GM21786 (cell line): ENCODE results near the gene RREB1.
A peak's percentile ranks its signal among the peaks of the same experiment; 100 is the strongest.

Experiments
- ATAC-seq: cut with Tn5 transposase; IDR thresholded peaks from one replicate; pipeline ENCODE4 v1.9.1; 2021; ENCODE audit not compliant: unreplicated experiment

RREB1 gene

DNA sequence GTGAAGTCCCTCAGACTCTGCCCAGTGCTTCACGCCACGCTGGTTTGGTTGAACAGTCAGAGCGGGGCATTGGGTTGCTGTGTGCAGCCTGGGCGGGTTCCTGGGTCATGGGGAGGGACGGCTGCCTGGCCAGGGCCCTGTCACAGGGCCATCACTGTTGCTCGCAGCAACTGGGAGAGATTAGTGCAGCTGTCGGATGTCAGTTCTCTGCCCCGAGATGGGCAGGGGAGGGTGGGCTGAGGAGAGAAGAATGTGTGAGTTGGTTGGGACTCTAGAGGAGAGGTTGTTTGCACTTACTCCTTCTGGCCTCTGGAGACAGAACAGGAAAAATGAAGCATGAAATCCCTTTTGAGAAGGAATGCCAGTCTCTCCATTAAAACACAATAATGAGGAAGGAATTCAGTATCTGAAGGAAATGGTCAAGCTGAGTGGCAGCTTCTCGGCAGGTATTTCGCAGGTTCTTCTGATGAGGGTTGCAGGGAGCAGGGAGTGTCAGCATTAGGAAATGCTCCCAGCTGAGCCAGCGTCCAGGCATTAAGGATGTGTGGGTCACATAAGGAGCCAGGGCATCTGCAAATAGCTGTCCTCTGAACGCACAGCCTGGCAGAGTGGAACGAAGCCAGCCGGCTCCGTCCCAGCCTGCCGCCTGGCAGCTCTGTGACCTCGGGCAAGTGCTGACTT, 109.3 kb downstream of the RREB1 start:
- ATAC-seq = no peak

DNA sequence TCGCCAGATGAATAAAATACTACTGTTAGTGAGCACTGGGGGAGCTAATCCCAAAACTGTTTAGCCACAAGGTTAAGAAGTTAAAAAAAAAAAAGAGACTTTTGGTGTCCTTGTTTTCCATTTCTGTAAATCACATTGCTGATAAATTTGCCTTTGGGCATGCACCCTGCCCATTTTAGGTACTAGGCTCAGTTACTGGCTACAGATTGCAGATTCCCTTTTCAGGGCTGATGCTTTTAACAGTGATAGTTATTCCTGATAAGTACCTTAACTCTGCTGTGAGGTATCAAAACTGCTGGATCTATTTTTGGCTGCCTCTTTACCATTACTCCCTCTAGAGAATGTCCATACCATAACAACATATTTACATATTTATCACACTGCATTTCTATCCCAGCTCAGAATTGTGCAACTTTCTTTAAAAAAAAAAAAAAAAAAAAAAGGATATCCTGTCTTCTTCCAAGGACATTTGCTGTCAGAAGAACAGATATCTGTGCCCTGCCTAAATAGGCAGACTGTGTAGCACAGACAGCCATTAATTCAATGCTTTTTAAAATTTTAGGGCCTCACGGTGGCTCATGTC, 110.7 kb downstream of the RREB1 start:
- ATAC-seq = no peak

DNA sequence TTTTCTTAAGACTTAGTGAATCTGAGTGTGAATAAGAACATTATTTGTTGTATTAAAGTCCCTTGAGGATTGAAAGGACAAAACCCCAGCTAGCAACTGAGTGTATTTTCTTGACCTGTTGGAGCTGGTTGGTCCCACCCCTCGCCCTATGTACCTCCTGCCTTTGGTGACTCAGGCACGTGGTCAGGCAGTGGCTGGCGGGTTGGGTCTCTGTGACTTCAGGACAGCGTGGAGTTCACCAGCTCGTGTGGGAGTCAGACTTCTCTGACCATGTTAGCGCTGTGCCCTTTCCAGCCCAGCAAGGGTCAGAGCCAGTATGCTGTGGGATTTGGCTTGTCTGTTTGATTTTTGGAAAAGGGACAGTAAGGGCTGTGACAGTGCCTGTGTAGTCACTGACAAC, 111.5 kb downstream of the RREB1 start:
- ATAC-seq = no peak

DNA sequence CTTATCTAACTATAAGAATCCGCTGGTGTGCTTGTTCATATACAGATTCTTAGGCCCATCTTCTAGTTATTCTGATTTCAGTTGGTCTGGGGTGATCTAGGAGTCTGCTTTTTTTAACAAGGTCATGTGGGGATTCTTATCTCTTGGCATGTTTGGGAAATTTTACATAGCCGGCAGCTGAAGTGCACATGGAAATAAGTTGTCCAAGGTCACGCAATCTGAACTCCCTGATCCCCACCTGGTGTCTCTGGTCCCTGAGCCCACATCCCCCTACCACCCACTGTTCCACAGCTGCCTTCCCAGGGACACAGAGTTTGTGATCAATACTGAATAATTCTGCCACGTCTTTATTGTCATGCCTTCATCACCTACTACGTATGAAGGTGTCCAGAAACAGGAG, 114.4 kb downstream of the RREB1 start:
- ATAC-seq = no peak

DNA sequence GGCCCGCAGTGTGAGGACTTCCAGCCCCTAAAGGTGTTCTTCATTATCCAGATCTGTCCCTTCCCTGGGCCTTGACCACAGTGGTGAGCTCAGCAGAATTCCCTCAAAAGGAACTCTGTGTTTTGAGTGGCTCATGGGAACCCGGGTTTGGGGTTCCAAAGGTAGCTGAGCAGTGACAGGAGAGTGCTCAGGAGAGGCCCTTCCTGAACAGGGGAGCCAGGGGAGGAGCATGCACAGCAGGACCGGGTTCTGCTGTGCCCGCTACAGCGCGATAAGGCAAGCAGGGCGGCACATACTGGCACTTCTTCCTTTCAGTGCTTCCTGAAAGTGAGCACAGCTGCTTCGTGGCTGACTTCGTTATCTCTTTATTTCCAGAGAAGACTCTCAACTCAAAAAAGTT, 117.0 kb downstream of the RREB1 start:
- no peak for ATAC-seq

DNA sequence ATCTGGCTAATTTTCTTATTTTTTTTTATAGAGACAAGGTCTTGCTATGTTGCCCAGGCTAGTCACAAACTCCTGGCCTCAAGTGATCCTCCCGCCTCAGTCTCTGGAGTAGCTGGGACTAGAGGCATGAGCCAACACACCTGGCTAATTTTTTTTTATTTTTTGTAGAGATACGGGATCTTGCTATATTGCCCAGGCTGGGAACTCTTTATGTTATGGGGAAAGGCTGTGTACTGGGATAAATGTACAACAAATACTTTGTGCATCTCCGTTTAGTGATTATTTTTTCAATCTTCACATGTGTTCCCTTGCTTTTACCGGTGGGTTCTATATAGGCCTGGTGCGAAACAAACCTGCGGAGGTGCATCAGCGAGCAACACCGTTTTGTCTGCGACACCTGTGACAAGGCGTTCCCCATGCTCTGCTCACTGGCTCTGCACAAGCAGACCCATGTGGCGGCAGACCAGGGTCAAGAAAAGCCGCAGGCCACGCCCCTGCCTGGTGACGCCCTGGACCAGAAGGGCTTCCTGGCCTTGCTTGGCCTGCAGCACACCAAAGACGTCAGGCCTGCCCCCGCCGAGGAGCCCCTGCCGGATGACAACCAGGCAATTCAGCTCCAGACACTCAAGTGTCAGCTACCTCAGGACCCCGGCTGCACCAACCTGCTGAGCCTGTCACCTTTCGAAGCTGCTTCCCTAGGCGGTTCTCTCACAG, 121.1 kb downstream of the RREB1 start:
- no peak for ATAC-seq

DNA sequence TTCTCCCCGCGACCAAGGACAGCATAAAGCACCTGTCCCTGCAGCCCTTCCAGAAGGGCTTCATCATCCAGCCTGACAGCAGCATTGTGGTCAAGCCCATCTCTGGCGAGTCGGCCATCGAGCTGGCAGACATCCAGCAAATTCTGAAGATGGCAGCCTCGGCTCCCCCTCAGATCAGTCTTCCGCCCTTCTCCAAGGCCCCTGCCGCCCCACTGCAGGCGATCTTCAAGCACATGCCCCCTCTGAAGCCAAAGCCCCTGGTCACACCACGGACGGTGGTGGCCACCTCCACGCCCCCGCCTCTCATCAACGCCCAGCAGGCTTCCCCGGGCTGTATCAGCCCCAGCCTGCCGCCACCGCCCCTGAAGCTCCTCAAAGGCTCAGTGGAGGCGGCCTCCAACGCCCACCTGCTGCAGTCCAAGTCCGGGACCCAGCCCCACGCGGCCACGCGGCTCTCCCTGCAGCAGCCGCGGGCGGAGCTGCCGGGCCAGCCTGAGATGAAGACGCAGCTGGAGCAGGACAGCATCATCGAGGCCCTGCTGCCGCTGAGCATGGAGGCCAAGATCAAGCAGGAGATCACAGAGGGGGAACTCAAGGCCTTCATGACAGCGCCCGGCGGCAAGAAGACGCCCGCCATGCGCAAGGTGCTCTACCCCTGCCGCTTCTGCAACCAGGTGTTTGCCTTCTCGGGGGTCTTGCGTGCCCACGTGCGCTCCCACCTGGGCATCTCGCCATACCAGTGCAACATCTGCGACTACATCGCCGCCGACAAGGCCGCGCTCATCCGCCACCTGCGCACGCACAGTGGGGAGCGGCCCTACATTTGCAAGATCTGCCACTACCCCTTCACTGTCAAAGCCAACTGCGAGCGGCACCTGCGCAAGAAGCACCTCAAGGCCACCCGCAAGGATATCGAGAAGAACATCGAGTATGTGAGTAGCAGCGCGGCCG, 121.9 kb downstream of the RREB1 start:
- ATAC-seq = no peak

DNA sequence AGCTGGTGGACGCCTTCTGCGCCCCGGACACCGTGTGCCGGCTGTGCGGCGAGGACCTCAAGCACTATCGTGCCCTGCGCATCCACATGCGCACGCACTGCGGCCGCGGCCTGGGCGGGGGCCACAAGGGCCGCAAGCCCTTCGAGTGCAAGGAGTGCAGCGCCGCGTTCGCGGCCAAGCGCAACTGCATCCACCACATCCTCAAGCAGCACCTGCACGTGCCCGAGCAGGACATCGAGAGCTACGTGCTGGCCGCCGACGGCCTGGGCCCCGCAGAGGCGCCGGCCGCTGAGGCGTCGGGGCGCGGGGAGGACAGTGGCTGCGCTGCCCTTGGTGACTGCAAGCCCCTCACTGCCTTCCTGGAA, 122.5 kb downstream of the RREB1 start:
- ATAC-seq = no peak

DNA sequence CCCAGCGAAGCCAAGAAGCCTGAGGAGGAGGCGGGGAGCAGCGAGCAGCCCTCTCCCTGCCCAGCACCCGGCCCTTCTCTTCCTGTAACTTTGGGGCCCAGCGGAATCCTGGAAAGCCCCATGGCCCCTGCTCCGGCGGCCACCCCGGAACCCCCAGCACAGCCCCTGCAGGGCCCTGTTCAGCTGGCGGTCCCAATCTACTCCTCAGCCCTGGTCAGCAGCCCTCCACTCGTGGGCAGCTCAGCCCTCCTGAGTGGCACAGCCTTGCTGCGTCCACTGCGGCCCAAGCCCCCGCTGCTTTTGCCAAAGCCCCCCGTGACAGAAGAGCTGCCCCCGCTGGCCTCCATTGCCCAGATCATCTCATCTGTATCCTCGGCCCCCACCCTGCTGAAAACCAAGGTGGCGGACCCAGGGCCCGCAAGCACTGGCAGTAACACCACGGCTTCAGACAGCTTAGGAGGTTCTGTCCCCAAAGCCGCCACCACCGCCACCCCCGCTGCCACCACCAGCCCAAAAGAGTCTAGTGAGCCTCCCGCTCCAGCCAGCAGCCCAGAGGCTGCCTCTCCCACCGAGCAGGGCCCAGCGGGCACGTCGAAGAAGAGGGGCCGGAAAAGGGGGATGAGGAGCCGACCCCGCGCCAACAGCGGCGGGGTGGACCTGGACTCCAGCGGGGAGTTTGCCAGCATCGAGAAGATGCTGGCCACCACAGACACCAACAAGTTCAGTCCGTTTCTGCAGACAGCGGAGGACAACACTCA, 123.4 kb downstream of the RREB1 start:
- no peak for ATAC-seq

DNA sequence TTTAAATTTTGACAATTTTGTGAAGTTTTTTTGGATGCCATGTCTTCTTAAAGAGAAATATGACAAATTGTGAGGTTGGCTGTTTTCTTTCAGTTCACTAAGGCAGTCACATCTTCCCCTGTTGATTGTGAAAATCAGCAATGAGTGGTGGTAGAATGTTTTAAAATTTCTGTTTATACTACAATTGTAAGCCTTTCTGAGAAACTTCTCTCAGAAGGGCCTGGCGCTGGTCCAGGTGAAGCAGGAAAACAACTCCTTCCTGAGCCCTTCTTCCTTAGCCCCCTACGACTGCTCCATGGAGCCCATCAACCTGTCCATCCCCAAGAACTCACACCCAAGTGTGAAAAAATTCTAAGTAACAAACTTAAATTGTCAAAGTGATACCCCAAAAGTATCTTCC, 124.6 kb downstream of the RREB1 start:
- no peak for ATAC-seq

DNA sequence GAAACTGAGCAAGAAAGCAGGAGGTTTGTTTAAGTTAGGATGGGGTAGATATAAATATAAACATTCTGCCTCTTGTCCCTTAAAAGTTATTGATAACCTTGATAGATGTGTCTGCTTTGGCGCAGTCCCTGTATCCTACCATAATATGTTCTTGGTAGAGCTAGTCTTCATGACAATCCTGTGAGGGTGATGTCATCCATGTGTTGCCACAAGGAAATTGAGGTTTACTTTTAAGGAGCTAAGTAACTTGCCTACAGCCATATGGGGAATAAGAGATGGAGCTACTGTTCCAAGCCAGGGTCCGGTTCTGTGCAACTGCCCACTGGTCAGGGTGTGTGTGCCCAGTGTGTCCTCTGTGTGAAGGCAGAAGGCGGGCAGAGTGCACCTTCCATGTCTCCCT, 126.8 kb downstream of the RREB1 start:
- no peak for ATAC-seq

DNA sequence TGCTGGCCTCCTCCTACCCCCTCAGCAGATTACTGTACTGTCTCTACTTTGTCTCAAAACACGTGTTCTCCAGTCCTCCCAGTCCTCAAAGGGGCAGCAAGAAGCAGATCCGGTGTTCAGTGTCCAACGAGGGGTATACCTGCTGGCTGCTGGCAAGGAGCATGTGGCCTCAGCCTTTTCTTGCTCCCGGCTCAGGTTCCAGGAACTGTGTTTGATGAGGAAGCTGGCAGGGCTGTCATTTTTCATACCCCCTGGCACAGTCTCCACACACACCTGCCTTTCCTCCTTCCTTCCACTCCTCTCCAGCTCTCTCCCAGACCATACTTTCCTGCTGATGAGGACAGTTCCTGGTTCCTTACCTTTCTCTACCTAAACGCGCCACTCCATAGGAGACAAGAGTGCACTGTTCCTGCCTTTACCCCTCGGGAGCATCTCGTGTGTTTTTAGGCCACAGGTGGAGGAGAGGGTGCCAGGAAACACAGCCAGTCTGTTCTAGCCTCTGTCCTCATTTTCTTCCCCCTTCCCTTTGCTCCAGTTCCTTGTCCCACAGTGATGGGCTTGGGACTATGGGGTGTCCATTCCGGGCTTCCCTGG, 128.0 kb downstream of the RREB1 start:
- ATAC-seq = no peak

DNA sequence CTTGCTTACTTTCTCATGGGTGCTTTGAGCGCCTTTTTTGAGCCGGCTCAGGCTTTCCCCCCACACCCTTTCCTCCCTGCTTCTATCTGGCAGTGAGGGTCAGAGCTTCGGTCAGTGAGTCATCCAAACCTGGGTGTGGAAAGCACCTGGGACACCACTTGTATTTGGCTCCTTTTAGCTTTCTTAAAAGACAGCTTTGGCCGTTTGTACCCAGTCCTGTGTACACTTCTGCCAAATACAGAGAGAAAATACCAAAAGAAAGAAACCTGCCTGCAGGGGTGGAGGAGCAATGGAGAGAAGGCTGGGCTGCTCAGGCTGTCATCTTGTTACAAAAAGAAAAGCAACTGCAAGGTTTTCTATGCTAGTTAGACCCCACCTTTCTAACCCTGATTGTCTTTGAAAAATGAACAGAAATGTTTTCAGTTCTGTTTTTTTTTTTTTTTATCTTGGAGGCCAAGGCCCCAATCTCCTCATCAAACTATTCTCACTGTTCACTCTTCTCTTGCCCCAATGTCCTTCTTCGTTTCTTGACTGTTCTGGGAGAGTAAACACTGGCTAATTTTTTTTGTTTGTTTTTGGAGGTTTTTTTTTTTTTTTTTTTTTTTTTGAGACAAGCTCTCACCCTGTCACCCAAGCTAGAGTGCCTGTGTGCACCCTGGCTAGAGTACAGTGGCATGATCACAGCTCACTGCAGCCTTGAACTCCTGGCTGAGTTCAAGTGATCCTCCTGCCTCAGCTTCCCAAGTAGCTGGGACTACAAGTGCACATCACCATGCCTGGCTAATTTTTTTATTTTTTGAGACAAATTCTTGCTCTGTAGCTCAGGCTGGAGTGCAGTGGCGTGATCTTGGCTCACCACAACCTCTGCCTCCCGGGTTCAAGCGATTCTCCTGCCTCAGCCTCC, 128.8 kb downstream of the RREB1 start:
- ATAC-seq = peak; percentile 39

DNA sequence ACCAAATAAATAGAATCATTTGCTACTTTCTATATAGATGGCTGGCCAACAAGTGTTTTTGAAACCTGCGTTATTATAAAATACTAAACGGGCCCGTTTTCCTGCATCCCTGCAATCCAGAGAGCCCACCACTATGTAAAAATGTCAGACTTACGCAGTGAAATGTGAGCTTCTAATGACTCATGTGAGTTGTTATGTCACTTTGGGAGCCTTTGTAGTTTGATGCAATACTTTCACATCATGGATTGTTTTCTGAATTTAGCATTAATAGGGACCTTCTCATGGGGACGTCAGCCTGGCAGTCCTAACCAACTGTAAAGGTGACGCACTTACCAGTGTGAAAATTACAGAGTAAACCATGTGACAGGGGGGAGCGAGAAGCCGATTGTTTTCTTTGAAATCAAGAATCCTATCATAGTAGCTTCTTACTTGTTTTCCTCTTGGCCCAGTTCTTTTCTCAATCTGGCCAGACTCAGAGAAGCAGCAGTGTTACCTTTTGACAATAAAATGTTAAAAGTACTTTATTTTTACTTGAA, 130.0 kb downstream of the RREB1 start:
- ATAC-seq = no peak

DNA sequence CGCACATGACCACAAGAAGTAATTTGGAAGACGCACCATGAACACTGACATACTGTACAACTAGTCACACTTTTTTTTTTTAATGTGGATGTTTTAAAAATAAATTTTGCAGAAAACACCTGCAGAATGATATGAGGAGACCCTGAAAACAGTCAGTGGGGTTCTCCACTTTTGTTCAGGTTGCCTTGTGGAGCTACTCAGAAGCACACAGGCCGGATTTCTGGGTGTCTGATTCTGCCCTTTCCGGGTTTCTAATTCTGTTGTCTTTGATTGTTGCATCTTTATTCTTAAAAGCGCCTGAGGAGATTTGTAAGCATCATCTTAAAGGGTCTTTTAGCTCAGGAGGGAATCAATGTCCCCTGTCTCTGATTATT, 130.8 kb downstream of the RREB1 start:
- ATAC-seq = no peak

DNA sequence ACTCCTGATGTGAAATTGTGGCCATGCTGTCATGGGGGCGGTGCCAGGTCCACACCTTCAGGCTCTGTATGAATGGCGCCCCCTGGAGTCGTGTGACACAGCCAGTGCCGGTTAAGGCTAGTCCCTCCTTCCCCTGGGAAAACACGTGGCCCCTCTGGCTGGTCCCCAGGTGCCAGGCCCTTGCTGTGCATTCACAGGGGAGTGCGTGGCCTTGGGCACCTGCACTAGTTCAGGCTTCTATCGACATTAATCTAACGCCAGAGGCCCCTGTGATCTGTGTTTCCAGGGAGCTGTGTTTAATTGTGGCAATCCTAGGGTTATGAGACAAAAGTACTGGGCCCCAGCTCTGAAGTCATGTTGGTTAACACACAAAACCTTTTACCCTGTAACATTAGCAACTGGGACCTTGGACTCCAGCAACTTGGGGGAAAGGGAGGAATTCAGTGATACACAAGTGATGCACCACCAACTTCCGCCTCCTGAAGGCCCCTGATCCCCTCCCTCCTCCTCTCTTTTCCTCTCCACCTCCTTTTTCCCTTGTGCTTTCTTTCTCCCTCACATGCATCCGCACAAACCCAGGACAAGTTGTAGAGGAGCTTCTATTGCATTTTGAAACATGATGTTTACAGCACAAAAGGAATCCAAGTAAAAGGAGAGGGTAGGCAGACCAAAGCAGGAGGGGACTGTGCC, 131.3 kb downstream of the RREB1 start:
- ATAC-seq = peak; percentile 47

DNA sequence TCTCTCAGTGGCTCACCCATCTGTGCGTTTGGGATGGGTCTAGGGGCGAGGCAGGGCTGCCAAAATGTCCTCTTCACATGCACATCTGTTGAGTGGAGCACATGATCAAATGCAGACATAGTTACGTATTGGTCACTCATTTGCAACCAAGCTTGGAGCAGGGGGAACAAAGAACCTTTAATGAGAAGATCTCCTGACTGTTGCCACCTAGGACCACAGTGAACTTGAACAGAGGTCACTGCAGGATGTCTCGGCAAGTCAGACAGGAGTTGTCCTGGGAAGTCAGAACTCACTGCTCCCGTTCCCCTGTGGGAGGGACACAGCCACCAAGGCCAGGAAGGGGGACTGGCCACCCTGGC, 131.8 kb downstream of the RREB1 start:
- no peak for ATAC-seq

DNA sequence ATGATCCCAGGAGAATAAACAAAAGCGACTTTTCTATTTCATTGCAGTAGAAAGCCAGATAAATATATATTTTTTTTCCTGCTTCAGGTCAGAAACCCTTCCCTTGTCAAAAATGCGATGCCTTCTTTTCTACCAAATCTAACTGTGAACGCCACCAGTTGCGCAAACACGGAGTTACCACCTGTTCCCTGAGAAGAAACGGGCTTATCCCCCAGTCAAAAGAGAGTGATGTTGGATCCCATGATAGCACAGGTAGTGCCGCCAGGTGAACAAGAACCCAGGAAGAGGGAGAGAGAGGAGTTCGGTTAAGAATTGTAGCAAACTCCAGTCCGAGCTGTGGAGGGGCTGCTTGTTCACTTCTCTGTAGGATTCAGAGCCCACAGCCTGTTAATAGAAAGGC, 132.6 kb downstream of the RREB1 start:
- ATAC-seq = no peak

DNA sequence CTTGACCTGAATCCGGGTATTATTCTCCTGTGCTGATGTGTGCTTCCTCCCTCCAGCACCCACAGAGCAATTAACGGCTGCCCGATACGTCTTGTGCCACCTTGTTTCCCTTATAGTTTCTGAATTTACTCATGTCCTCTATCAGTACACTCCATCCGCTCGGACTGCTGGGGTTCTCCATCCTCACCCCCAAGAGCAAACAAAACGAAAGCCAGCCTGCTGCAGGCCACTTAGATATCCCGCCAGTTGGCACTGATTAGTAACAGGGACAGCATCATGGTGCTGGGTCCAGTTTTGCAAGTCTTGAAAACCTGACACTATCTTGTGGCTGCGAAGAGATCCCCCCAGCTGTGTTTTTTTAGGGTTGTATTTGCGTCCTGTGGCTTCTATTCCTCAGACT, 133.4 kb downstream of the RREB1 start:
- no peak for ATAC-seq
